Measurements from ENCODE around the gene DICER1.

Gene DICER1

GRCh38 chr14:95107711-95108110, 49.6 kb downstream of the DICER1 start:
- TF ChIP-seq CTCF (IDR thresholded peaks at IDR 0.05; ENCODE audit: low read depth, low read length): no peak
- no peak for DNase-seq (ENCODE audit: extremely low read depth, low read depth)

GRCh38 chr14:95106971-95107370, 50.4 kb downstream of the DICER1 start:
- no peak for DNase-seq (ENCODE audit: extremely low read depth, low read depth)
- TF ChIP-seq CTCF (IDR thresholded peaks at IDR 0.05; ENCODE audit: low read depth, low read length): no peak

- no peak for TF ChIP-seq CTCF (IDR thresholded peaks at IDR 0.05; ENCODE audit: low read depth, low read length)
- no peak for DNase-seq (ENCODE audit: extremely low read depth, low read depth)
Observed at GRCh38 chr14:95104911-95105310, 52.4 kb downstream of the DICER1 start.

GRCh38 chr14:95102680-95103044, 54.7 kb downstream of the DICER1 start:
- DNase-seq (ENCODE audit: extremely low read depth, low read depth): no peak
- no peak for TF ChIP-seq CTCF (IDR thresholded peaks at IDR 0.05; ENCODE audit: low read depth, low read length)

- TF ChIP-seq CTCF (IDR thresholded peaks at IDR 0.05; ENCODE audit: low read depth, low read length): no peak
Observed at GRCh38 chr14:95101736-95102679, 55.3 kb downstream of the DICER1 start.

GRCh38 chr14:95098984-95099599, 58.2 kb downstream of the DICER1 start:
- peak; percentile 41 for DNase-seq (ENCODE audit: extremely low read depth, low read depth)
- peak; percentile 84 for TF ChIP-seq CTCF (IDR thresholded peaks at IDR 0.05; ENCODE audit: low read depth, low read length)

More at GRCh38 chr14:95101736-95102679, 55.3 kb downstream of the DICER1 start:
- DNase-seq (ENCODE audit: extremely low read depth, low read depth): no peak

GRCh38 chr14:95097385-95097784, 59.9 kb downstream of the DICER1 start:
- DNase-seq (ENCODE audit: extremely low read depth, low read depth): no peak
- no peak for TF ChIP-seq CTCF (IDR thresholded peaks at IDR 0.05; ENCODE audit: low read depth, low read length)

Measured in AG09319 (cell line).